Measurements from ENCODE around the gene AKT2.
"Not testable (repeated sequence)": the region's sequence is repeated elsewhere in the genome, so short reads cannot be mapped to it uniquely, and the experiment has no call there.

AKT2 gene

GRCh38 chr19:40232949-40233810, 52.0 kb downstream of the AKT2 start:
- DNase-seq: peak; percentile 48

DNA sequence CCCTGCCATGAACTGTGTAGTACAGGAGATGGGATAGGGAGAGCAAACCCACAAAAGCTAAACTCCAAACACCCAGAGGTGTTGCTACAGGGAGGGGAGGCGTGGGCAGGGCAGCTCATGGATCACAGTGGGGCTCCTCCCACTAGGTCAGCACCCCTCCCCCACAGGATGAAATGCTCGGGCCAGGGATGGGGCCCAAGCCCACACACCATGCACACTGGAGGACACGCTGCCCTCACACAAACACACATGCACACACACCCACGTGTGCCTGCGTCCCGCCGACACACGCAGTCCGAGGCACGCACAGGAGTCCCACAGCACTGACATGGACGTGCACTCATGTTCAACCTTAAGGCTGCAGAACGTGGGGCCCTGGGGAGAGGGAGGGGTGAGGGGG, 52.7 kb downstream of the AKT2 start:
- DNase-seq: peak; percentile 52

GRCh38 chr19:40231544-40232424, 53.4 kb downstream of the AKT2 start:
- peak; percentile 76 for DNase-seq

- DNase-seq: no peak
Measured at GRCh38 chr19:40231057-40231456, 54.1 kb downstream of the AKT2 start.

GRCh38 chr19:40229926-40230417, 55.2 kb downstream of the AKT2 start:
- DNase-seq: no peak

GRCh38 chr19:40229484-40229883, 55.7 kb downstream of the AKT2 start:
- DNase-seq: no peak

DNA sequence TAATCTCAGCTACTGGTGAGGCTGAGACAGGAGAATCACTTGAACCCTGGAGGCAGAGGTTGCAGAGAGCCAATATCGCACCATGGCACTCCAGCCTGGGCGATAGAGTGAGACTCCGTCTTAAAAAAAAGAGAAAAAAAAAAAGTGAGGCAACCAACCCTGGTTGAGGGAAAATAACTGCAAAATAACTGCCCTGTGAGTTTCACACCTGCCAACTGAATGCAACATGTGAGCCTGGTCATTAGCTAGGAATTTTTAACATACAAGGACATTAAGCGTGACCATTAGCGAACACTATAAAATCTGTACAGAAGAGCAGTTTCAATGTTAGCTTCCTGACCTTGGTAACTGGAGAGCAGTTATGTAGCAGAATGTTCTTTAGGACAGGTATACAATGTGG, 56.3 kb downstream of the AKT2 start:
- no peak for DNase-seq

DNA sequence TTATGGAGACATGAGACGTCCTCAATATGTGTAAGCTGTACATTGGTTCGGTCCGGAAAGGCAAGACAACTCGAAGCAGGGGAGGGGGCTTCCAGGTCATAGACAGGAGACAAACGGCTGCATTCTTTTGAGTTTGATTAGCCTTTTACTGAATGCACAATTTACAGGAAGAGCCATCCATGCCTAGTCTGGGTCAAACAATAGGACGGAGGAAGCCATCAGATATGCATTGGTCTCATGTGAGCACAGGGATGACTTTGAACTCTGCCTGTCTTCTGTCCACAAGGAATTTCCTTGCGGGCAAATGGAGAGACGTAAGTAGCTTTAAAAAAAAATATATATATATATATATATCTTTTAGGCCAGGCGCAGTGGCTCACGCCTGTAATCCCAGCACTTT, 56.8 kb downstream of the AKT2 start:
- DNase-seq: no peak

DNA sequence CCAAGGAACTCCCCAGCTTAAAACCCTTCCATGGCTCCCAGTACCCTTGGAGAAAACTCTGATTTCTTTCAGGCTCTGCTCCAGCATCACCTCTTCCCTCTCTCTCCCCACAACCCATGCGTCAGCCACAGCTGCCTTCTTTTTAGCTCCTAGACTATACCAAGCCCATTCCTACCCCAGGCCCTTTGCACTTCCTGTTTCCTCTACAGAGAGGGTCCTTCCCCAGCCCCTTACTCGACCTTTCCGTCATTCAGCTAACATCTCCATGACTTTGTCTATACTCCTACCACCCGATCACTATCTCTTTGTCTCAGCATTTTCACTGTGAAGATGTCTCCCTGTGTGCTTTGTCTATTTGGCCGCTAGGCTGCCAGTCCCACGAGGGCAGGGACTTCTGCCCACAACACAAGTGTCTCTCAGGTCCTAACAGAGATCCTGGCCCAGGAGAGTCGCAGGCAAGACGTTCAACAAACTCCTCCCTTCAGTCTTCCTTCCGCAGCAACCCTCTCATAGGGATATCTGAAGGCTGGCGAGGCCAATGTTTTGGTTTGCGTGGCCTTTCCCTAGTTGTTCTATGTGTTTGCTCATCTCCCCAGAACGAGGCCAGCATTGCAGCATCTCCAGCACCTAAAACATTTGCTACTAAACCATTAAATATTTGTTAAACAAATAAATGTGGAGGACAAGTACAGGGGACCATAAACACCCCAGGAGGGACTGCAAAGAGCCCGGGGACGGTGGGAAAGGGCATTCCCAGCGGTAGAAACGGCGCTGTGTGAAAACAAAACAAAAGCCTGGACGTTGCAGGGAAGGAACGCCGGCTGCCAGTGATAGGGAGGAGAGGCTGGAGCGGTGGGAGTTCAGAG, 59.5 kb downstream of the AKT2 start:
- DNase-seq: no peak

DNA sequence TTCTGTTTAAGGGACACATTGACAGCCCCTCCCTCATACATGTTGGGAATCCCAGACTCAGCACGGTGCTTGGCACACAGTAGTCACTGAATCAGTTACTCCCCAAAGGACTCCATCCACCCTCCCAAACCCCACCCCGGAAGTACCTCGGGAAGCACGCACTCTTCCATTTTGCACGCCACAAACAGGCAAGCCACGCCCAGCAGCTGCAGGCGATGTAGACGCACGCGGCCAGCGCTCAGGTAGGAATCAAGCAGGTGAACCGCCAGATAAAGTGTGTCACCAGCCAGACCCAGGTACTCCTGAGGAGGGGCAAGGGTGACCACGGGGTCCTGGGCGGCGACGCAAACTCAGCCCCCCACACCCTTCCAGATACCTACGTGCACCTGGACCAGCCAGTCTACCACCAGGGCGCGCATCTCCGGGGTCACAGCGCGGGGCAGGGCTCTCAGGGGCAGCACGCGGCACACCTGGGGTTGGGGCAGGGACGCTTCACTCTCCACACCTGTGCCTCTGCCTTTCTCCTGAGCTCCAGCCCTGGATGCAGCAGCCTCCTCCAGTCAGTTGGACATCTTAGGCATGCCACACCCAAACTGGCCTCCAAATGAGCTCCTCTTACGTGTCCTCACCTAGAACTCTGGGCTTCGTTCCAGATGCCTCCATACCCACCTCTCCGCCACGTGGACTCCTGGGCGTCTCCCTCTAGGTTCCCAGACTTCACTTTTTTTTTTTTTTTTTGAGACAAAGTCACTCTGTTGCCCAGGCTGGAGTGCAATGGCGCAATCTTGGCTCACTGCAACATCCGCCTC, 60.6 kb downstream of the AKT2 start:
- DNase-seq: no peak

GRCh38 chr19:40223135-40223822, 61.9 kb downstream of the AKT2 start:
- DNase-seq: peak; percentile 84

DNA sequence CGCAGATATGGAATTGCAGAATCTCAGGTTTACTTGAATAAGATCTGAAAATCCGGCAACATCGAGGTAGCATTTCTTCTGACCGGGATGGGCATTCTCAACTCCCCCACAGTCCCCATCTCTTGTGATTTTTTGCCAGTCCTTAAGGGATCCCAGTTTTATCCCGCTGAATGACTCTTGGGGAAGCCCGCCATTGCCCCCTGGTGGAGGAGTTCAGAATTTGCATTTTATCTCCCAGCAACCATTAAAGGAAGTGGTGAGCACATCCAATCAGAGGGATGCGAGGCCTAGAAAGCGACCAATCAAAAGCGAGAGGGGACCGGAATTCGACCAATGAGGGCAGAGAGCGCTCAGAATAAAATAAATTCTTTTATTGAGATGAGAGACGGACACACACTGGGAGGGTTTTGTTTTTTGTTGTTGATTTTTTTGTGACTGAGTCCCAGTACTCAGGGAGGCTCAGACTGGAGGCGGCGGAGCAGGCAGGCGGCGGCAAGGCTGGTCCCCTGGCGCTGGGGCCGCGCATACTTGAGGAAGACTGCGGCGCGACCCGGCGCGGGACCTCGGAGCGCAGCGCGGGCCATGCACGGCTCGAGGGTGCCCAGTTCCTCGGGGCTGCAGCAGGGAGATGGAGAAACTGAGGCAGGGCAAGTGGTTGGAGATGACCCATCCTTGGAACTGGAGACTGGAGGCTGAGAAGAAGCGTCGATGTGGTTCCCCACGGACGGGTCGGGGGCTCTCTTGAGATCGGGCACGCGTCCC, 63.1 kb downstream of the AKT2 start:
- DNase-seq: peak; percentile 86

- DNase-seq: no peak
Measured at GRCh38 chr19:40220674-40221073, 64.5 kb downstream of the AKT2 start.

DNA sequence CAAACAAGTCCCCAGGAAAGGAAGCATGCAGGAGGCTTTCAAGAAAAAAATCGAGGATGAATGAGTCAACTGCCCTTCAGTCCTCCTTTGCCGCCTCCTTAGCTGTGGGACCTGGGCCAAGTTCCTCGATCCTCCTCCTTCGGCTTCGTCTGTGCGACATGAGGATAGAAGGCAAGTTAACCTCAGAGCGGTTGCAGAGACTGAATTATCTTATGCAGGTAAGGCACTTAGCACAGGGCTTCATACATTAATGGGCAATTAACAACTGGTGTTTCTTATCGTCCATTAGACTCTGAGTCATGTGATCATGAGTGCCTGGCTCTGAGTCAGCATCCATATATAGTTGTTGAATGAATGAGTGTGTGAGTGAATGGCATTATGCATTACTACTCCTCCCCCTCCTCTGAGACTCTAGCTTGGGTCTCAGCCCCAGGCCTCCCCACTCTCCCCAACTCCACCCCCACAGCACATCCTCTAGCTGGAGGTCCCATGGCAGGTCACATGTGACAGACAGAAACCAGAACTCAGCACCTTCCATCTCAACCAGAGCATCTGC, 65.3 kb downstream of the AKT2 start:
- DNase-seq: peak; percentile 67

- not testable (repeated sequence) for DNase-seq
Measured at GRCh38 chr19:40219029-40219428, 66.1 kb downstream of the AKT2 start.

- DNase-seq: peak; percentile 66
Measured at GRCh38 chr19:40217934-40218890, 66.9 kb downstream of the AKT2 start, which contains the start of gene TTC9B. TSS of gene TTC9B (minus strand) at chr19:40218384. CDS start at chr19:40218381, 3 bp downstream.

GRCh38 chr19:40217027-40217810, 67.9 kb downstream of the AKT2 start:
- DNase-seq: peak; percentile 72

DNA sequence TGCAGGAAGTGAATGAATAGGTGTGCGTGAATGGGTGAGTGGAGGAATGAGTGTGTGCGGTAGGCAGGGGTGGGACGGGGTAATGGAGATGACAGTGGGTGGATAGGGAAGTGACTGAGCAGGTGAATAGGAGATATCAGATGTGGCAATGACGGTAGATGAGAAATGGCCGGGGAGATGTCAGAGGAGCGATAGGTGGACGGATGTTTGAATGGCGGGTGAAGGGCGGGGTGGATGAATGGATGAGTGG, 68.4 kb downstream of the AKT2 start:
- no peak for DNase-seq

Data from islet precursor cell (in vitro differentiated cells).